ENCODE data around the gene TYW1B.

DNA sequence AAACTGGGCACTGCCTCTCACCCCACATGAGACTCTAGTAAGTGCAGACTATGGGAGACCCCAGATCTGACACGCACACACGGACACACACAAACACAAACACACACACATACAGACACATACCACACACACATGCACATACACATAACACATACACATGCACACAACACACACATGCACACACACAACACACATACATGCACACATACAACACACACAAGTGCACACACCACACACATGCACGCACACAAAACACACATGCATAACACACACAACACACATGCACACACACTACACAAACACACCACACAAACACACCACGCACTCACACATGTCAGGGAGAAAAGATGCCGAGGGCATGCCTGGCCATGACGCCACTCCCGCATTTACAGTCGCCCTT lies 205.5 kb downstream of the TYW1B start:
- TF ChIP-seq, protein P1, sequence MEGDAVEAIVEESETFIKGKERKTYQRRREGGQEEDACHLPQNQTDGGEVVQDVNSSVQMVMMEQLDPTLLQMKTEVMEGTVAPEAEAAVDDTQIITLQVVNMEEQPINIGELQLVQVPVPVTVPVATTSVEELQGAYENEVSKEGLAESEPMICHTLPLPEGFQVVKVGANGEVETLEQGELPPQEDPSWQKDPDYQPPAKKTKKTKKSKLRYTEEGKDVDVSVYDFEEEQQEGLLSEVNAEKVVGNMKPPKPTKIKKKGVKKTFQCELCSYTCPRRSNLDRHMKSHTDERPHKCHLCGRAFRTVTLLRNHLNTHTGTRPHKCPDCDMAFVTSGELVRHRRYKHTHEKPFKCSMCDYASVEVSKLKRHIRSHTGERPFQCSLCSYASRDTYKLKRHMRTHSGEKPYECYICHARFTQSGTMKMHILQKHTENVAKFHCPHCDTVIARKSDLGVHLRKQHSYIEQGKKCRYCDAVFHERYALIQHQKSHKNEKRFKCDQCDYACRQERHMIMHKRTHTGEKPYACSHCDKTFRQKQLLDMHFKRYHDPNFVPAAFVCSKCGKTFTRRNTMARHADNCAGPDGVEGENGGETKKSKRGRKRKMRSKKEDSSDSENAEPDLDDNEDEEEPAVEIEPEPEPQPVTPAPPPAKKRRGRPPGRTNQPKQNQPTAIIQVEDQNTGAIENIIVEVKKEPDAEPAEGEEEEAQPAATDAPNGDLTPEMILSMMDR (IDR thresholded peaks at IDR 0.05; ENCODE audit: poor library complexity) = no peak
- TF ChIP-seq EZH2phosphoT487 (IDR thresholded peaks at IDR 0.05; ENCODE audit: low read depth, severe bottlenecking, unreplicated experiment) (no peak), EZH2 (IDR thresholded peaks at IDR 0.05; ENCODE audit: borderline replicate concordance) (no peak)

Data from hepatocyte (in vitro differentiated cells).